A549 (cell line): ENCODE data around the gene CMIP.
A peak's percentile ranks its signal among the peaks of the same experiment; 100 is the strongest.

Experiments used
- CEBPB ChIP-seq, 2 experiments: fragments of >200 bp in 1 of 2; sonication (Bioruptor Twin) in 1 of 2; formaldehyde crosslinking in 1 of 2; IDR thresholded peaks; 2 replicates each; pipeline ENCODE4 v1.6.1; 2012 to 2016
- CHD2 ChIP-seq: fragments of 150-350 bp; IDR thresholded peaks from 2 replicates; pipeline ENCODE4 v1.6.1; 2014; ENCODE audit warnings: low read length; ENCODE audit not compliant: partially characterized antibody
- CHD4 ChIP-seq: fragments of 200-600 bp; sonication (generic); IDR thresholded peaks from 2 replicates; pipeline ENCODE4 v1.6.1; 2016; ENCODE audit warnings: antibody characterized with exemption, mild to moderate bottlenecking, borderline replicate concordance
- GATA3 ChIP-seq: IDR thresholded peaks from 2 replicates; pipeline ENCODE4 v1.6.1; 2012; ENCODE audit warnings: borderline replicate concordance
- HMGXB4 ChIP-seq: fragments of 250-450 bp; sonication (Bioruptor Pico); IDR thresholded peaks from 2 replicates; pipeline ENCODE4 v1.5.0; 2021; ENCODE audit warnings: mild to moderate bottlenecking, moderate library complexity, borderline replicate concordance
- MAZ ChIP-seq: fragments of 150-350 bp; IDR thresholded peaks from 2 replicates; pipeline ENCODE4 v1.6.1; 2014; ENCODE audit warnings: antibody characterized with exemption, low read depth, low read length, borderline replicate concordance
- MYC ChIP-seq: IDR thresholded peaks from 2 replicates; pipeline ENCODE4 v1.6.1; 2012; ENCODE audit warnings: mild to moderate bottlenecking, inconsistent platforms, low read length, improper control_type of control experiment, borderline replicate concordance
- NR3C1 ChIP-seq: fragments of >200 bp; sonication (Bioruptor Twin); formaldehyde crosslinking; IDR thresholded peaks from 3 replicates; pipeline ENCODE4 v1.6.1; 2017
- POLR2A ChIP-seq: IDR thresholded peaks from 2 replicates; pipeline ENCODE4 v1.6.1; 2012; ENCODE audit warnings: mild to moderate bottlenecking, low read length
- RARB ChIP-seq: fragments of 250-450 bp; sonication (Bioruptor Pico); IDR thresholded peaks from 2 replicates; pipeline ENCODE4 v1.8.0; 2021; ENCODE audit warnings: mild to moderate bottlenecking, moderate library complexity
- RCOR1 ChIP-seq: fragments of 150-350 bp; IDR thresholded peaks from 2 replicates; pipeline ENCODE4 v1.6.1; 2014; ENCODE audit warnings: antibody characterized with exemption, low read length, low read depth
- USF2 ChIP-seq: fragments of 450-650 bp; IDR thresholded peaks from 2 replicates; pipeline ENCODE4 v1.6.1; 2014; ENCODE audit warnings: antibody characterized with exemption
- TF ChIP-seq, protein P1 (sequence below): fragments of >200 bp; sonication (Bioruptor Twin); formaldehyde crosslinking; IDR thresholded peaks from 3 replicates; pipeline ENCODE4 v1.5.1; 2016
- TF ChIP-seq, protein P2 (sequence below): fragments of 150-350 bp; IDR thresholded peaks from 2 replicates; pipeline ENCODE4 v1.6.1; 2014; ENCODE audit warnings: low read depth, mild to moderate bottlenecking, low read length

DNA sequence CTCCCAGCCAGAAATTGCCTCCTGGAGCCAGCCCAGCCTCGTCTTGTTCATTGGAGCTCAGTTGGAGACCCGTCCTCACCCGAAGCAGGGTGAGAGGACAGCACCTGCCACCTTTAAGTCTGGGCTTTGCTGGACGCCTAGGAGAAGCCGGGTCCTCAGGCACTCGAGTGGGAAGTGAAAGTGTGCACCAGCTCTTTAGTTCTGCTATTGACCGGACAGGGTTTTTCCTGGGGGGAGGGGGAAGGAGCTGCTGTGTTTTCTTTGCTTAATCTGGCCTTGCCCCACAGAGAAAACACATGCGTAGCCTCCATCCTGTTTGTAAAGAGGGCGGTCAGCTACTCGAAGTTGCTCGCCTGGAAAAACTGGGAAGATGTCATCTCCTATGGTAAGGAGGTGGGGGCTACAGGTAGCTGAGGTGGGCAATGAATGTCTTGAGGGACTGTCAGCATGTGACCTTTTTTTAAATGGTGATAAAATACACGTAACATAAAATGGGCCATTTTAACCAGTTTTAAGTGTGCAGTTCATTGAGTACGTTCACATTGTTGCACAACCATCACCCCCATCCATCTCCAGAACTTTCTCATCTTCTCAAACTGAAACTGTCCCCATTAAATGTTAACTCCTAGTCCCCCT, 34.4 kb downstream of the CMIP start:
- TF ChIP-seq MYC (no peak), HMGXB4 (CRISPR knock-in tag) (no peak), POLR2A (no peak), GATA3 (no peak), NR3C1 (no peak), MAZ (no peak), CHD2 (no peak), CHD4 (no peak), RARB (CRISPR knock-in tag) (no peak), RCOR1 (no peak), CEBPB (IDR thresholded peaks at IDR 0.05) (peak; percentile 14 to 42; a peak in 2 of 4 replicates), USF2 (no peak)
- TF ChIP-seq, protein P1, sequence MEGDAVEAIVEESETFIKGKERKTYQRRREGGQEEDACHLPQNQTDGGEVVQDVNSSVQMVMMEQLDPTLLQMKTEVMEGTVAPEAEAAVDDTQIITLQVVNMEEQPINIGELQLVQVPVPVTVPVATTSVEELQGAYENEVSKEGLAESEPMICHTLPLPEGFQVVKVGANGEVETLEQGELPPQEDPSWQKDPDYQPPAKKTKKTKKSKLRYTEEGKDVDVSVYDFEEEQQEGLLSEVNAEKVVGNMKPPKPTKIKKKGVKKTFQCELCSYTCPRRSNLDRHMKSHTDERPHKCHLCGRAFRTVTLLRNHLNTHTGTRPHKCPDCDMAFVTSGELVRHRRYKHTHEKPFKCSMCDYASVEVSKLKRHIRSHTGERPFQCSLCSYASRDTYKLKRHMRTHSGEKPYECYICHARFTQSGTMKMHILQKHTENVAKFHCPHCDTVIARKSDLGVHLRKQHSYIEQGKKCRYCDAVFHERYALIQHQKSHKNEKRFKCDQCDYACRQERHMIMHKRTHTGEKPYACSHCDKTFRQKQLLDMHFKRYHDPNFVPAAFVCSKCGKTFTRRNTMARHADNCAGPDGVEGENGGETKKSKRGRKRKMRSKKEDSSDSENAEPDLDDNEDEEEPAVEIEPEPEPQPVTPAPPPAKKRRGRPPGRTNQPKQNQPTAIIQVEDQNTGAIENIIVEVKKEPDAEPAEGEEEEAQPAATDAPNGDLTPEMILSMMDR: no peak
- TF ChIP-seq, protein P2, sequence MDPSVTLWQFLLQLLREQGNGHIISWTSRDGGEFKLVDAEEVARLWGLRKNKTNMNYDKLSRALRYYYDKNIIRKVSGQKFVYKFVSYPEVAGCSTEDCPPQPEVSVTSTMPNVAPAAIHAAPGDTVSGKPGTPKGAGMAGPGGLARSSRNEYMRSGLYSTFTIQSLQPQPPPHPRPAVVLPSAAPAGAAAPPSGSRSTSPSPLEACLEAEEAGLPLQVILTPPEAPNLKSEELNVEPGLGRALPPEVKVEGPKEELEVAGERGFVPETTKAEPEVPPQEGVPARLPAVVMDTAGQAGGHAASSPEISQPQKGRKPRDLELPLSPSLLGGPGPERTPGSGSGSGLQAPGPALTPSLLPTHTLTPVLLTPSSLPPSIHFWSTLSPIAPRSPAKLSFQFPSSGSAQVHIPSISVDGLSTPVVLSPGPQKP: no peak
